ENCODE measurements around the gene IL15RA.

Gene IL15RA

GRCh38 chr10:5905854-5906507 is 71.4 kb downstream of the IL15RA start:
- TF ChIP-seq GABPA (IDR thresholded peaks at IDR 0.05; ENCODE audit: low read depth) (no peak), POLR2AphosphoS5 (IDR thresholded peaks at IDR 0.05; ENCODE audit: low read depth) (no peak), SPI1 (IDR thresholded peaks at IDR 0.05; ENCODE audit: borderline replicate concordance, low read depth) (no peak), CTCF (IDR thresholded peaks at IDR 0.05; ENCODE audit: insufficient read depth, low read length) (no peak), REST (IDR thresholded peaks at IDR 0.05; ENCODE audit: insufficient replicate concordance, low read depth) (no peak)
- Histone ChIP-seq H3K27me3 (ENCODE audit: insufficient read depth, poor library complexity, severe bottlenecking) (no peaks in the 10 kb centered on the region), H3K4me3 (replicated peaks; ENCODE audit: insufficient read depth, low read length) (no peak overlapping the region), H3K27ac (replicated peaks) (no peak overlapping the region)
- DNase-seq (ENCODE audit: low read depth in 1 of 2, low spot score in 1 of 2) = no peak

GRCh38 chr10:5904227-5904626 is 73.1 kb downstream of the IL15RA start:
- Histone ChIP-seq H3K4me3 (replicated peaks; ENCODE audit: insufficient read depth, low read length) (no peak overlapping the region), H3K27me3 (ENCODE audit: insufficient read depth, poor library complexity, severe bottlenecking) (no peaks in the 10 kb centered on the region), H3K27ac (replicated peaks) (no peak overlapping the region)
- DNase-seq (ENCODE audit: low read depth in 1 of 2, low spot score in 1 of 2) = no peak
- TF ChIP-seq REST (IDR thresholded peaks at IDR 0.05; ENCODE audit: insufficient replicate concordance, low read depth) = no peak
- TF ChIP-seq GABPA (IDR thresholded peaks at IDR 0.05; ENCODE audit: low read depth) = no peak
- TF ChIP-seq CTCF (IDR thresholded peaks at IDR 0.05; ENCODE audit: insufficient read depth, low read length) = no peak
- TF ChIP-seq POLR2AphosphoS5 (IDR thresholded peaks at IDR 0.05; ENCODE audit: low read depth) = no peak
- TF ChIP-seq SPI1 (IDR thresholded peaks at IDR 0.05; ENCODE audit: borderline replicate concordance, low read depth) = no peak

GRCh38 chr10:5903563-5903962 is 73.8 kb downstream of the IL15RA start:
- Histone ChIP-seq H3K27me3 (ENCODE audit: insufficient read depth, poor library complexity, severe bottlenecking) (no peaks in the 10 kb centered on the region), H3K4me3 (replicated peaks; ENCODE audit: insufficient read depth, low read length) (no peak overlapping the region), H3K27ac (replicated peaks) (no peak overlapping the region)
- no peak for TF ChIP-seq POLR2AphosphoS5 (IDR thresholded peaks at IDR 0.05; ENCODE audit: low read depth)
- TF ChIP-seq CTCF (IDR thresholded peaks at IDR 0.05; ENCODE audit: insufficient read depth, low read length) = no peak
- no peak for TF ChIP-seq REST (IDR thresholded peaks at IDR 0.05; ENCODE audit: insufficient replicate concordance, low read depth)
- no peak for TF ChIP-seq SPI1 (IDR thresholded peaks at IDR 0.05; ENCODE audit: borderline replicate concordance, low read depth)
- TF ChIP-seq GABPA (IDR thresholded peaks at IDR 0.05; ENCODE audit: low read depth) = no peak
- DNase-seq (ENCODE audit: low read depth in 1 of 2, low spot score in 1 of 2) = no peak
